HG03521 (cell line): Measurements from ENCODE around the gene FZD1.
"Not testable (repeated sequence)": the region's sequence is repeated elsewhere in the genome, so short reads cannot be mapped to it uniquely, and the experiment has no call there.

ENCODE experiments used
- ATAC-seq: cut with Tn5 transposase; IDR thresholded peaks from one replicate; pipeline ENCODE4 v1.9.1; 2021; ENCODE audit warnings: mild to moderate bottlenecking, moderate library complexity; ENCODE audit not compliant: unreplicated experiment

Gene FZD1

DNA sequence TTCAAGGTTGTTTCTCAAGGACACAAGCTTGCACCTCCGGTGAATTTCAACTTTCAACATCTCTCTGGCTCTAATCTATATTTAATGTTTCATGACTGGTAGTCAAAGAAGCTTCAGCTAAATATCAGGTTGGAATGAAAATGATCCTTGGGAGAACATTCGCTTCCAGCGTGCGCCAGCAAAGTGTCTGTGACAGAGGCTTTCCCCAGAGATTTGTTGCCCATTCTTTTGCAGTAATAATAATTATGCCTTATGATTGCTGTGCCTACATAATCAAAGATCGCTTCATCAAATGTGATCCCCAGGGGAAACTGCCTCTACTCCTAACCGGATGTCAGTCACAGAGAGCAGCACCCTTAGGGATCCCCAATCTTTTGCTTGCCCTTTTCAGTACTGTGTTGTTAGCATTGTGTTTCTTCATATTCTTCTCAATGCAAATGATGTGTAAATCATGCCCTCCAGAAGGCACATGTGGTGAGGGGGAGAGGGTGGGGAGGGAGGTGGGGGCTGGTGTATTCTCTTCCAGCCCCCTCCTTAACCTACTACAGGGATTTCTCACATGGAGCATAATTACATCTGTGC, 30.5 kb downstream of the FZD1 start:
- ATAC-seq: no peak

DNA sequence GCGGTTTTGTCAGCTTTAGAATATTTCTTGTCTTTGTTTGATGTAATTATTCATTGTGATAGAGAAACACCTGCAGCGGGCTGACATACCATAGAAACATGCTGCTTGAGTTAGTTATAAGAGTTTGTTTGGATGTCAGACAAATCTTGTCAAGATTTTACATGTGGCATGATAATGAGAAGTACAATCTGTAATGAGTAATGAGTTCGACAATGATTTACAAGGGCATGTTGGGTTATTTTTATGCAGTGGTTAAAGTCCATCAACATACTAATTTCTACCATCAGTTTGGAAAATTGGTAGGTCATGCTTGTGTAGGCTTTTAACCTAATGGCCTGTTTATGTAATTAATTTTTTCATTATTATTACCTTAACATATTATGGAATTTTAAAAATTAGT, 31.3 kb downstream of the FZD1 start:
- no peak for ATAC-seq

DNA sequence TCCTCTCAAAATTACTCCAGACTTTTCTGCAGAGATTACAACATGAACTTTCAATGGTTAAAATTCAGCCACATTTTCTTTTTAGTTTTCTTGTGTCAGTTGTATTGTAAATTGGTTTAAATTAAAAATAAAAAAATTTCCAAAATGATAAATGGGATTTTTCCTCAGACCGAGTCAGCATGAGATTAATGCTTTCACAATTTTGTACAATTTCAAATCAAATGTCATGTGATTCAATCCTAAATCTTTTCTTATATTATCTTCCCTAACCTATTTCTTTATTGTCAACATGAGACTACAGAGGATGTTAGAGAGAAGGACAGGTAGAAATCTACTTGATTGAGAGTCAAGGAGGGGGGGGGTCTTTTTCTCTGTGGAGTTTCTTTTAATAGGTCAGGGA, 33.7 kb downstream of the FZD1 start:
- no peak for ATAC-seq

DNA sequence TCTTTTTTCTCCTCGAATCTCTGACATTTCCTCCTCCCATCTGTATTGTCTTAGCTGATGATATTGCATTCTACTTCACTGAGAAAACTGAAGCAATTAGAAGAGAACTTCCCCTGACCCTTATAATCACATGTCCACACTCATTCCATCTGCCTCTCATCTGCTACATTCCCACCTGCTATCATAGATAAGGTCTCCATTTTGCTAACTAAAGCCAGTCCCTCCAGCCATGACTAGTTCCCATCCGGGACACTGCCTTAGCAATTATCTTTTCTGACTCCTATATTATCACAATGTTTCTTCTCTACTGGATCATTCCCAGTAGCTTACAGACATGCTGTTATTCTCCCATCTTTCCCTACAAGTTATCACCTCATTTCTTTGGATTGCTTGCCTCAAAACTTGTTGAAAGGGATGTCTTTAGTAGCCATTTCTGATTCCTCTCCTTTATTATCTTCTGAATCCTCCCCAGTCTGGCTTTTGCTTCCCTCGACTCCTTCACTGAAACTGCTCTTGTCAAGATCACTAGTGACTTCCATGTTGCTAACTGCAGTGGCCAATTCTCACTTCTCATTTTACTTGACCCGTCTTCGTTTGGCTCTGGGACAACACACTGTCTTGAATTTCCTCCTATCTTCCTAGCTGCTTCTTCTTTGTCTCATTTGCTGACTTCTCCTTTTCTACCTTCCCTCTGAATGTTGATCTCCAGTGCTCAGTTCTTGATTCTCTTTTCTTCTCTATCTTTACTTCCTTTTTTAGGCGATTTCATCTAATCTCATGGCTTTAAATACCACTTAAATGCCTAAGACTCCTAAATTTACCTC, 35.9 kb downstream of the FZD1 start:
- ATAC-seq: no peak

DNA sequence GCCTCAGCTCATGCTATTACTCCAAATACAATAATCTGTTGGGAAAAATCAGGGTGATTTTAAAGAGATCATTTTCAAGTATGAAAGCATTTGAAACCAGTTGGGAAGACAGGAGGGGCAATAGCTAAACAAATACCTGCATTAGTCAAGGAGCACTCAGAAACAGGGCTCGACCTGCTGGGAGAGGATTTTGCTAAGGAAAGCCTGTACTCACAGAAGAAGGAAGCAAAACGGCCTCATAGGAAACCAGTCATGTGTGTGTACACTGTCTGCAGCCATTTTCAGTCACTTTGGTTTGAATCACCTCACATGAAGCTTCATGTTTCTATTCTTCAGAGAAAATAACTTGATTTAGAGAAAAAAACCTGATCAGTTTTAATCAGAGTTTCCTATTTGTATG, 38.6 kb downstream of the FZD1 start:
- no peak for ATAC-seq

DNA sequence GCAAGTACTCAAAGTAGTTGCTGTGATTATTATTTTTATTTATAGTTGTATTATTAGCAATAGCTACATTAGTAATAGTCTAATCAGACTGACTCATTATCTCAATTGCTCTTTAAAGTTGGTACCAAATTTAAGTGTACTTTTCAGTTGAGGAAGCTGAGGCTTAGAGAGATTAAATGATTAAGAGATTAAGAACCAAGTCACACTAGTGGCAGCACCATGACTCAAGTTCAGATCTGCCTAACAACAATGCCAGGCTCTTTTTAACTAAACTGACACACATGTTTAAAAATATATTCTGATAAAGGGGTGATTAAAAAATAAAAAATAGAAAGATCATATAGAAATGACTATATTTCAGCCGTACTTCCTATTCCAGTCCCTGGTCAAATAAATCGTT, 42.0 kb downstream of the FZD1 start:
- ATAC-seq: no peak

DNA sequence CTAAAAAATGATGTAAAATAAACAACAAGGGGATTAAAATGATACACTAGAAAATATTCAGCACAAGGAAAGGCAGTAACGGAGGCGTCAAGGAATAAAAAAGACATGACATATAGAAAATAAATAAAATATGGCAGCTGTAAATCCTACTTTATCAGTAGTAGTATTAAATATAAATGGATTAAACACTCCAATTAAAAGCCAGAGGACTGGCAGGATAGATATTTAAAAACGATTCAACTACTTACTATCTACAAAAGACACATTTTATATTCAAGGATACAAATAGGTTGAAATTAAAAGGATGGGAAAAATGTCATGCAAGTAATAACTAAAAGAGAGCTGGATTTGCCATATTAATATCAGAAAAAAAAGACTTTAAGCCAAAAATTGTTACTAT, 43.2 kb downstream of the FZD1 start:
- no peak for ATAC-seq

DNA sequence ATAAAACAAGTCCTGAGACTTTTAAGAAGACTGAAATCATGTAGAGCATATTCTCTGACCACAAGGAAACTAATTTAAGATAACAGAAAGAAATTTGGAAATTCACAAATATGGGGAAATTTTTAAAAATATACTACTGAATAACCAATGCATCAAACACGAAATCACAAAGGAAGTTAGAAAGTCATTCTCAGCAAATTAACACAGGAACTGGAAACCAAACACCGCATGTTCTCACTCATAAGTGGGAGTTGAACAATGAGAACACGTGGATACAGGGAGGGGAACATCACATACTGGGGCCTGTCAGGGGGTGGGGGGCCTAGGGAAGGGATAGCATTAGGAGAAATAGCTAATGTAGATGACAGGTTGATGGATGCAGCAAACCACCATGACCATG, 44.0 kb downstream of the FZD1 start:
- not testable (repeated sequence) for ATAC-seq

DNA sequence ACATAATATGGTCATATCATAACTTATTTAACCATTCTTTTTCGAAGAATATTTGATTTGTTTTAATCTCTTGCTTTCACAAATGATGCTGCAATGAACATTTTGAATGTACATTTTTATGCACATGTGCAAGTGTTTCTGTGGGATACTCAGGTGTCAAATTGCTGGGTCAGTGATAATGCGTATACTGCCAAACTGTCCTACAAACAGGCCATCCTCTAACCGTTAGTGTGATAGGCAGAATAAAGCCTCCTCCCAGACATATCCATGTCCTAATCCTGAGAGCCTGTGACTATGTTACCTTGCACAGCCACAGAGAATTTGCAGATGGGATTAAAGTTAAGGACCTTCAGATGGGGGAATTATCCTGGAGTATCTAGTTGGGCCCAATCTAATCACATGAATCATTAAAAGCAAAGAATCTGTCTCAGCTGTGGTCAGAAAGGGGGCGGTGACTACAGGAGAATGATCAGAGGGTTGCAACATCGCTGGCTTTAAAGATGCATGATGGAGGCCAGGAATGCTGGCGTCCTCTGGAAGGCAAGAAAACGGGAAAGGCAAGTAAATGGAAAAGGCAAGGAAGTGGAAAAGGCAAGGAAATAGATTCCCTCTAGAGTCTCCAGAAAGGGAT, 46.7 kb downstream of the FZD1 start:
- no peak for ATAC-seq

DNA sequence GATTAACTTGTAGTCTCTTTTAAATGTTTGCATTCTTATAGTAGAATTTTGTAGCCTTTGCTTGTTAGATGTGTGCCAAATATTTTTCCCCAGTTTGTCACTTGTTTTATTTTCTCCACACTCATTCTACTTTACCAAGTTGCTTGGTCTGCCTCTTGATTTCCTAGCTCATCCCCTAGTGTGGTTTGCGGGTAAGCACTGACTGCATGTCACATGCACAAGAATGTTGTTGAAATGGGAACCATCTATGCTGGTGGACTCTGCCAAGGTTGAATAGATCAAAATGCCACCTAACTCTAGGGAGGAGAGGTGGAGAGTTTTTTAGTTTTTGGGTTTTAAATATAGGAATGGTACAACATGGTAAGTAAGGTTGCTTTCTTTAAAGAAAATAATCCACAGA, 47.6 kb downstream of the FZD1 start:
- ATAC-seq: no peak

DNA sequence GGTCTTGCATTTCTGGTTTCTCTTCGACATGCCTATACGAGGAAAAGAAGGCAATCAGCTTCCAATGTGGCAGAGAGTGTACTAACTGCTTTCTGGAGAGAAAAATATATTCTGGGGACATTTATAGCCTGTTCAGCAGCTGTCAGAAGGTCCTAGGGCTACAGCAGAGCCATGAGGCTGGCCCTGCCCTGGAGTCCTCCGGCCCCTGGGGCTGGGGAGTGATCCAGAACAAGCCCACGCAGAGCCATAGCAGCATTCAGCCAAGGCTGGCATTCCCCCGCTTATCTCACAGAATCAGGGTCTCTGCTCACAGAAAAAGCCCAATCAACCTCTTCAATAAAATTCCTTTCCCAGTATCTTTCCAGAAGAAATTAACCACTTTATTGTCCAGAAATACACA, 48.9 kb downstream of the FZD1 start:
- no peak for ATAC-seq

DNA sequence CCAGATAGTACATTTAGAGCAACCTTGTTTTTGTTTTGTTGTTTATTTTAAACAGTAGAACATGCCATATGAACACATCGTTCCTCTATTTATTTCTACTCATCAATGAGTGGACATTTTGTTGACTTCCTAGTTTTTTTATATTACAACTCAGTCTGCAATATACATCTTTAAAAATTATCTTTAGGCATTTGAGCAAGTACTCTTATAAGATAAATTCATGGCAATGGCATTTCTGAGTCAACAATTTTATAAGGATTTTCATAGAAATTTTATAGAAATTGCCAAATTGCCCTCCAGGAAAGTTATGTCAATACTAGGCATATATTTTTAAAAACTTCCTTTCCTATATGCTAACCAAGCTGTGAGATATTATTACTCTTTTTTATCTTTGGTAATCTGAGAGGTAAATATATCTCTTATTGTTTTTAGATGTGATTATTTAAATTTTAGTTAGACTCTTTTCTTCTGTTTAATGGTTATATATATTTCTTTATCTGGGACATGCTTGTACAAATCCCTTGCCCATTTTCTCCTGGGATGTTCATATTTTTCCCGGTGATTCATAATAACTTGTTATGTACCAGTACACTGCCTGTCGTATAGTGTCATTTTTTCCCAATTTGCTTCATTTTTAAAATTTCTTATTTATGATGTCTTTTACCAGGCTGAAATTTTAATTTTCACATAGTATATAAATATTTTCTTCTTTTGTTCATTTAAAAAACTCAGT, 50.5 kb downstream of the FZD1 start:
- ATAC-seq: no peak

DNA sequence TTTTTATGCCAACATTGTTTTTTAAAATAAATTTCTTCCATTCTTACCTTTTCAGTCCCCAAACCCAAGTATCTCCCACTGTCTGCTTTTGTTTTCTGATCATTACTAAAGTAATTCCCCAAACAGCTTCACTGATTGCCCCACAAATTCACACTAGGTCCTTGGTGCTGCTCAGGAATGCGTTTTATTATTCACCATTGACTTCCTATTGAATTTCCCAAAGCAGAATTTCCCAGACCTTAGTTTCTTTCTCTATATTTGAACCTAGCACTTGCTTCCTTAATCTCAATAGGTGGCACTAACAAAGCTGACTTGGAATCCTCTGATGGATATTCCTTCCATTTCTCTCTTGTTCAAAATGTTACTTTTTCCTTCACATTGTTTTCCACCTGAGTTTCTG, 52.2 kb downstream of the FZD1 start:
- no peak for ATAC-seq

DNA sequence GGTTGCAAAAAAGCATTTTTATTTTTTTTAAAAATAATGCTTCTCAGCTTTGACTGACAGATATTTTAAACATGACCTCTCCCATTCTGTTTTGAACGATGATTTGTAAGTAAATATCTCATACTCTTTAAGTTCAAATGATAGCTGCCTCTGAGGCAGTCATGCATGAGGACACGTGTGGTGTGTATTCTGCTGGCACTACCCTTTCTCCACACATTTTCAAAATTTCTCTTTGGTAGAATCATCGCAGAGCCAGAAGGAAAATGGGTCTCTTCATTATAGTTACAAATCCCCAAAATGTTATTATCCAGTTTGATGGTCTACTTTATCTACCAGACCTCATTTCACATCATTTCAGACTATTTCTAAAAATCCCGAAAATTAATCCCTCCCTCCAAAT, 55.1 kb downstream of the FZD1 start:
- no peak for ATAC-seq

DNA sequence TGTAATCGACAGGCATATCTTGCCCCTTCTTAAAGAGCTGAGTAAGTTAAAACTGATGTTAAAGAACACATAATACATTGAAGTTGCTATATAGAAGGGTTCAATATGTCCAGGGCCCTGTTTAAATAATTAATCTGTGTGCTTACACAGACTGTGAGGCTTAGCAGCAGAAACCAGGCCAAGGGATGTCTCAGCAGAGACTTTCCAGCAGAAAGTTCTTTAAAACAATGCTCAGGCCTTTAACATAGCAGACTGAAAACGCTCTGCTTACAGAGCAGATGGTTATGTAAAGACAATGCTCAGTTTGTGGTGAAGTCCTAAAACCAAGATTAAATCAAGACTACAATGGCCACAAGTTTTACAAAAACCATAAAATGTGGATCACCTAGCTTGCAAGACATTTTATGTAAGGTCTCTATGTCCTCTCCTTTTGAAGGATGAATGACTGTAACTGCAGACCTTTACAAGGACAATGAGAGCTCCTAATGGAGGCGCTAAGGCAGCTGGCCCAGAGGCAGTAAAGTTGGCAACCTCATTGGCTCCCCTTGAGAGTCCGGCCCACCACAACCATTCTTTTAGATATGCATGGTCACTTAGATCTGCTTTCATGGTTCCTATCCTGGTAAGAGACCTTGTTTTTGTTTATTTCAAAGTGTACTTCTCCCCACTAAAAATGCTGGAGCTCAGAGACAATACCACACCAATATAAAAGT, 56.3 kb downstream of the FZD1 start:
- no peak for ATAC-seq
